Measurements from ENCODE around the gene GPR84. TPM values are rescaled to one million over a fixed set of nuclear protein-coding genes. Genes with fewer than 3 reads are reported as not detected.

Gene GPR84
- polyA plus RNA-seq, 1 of the 3 experiments (the other 2 are of a cell fraction), result 0.03 TPM

GRCh38 chr12:54370171-54370730, 6.0 kb upstream of the GPR84 start:
- POLR2A ChIA-PET, result interaction anchor here (0.7 to 1.0 kb wide), 2 partner anchors 11 to 37 kb away, joined by 3 to 4 read pairs; no protein-coding TSS in a partner anchor
- no peaks in the 10 kb centered on the region for H4K20me1 ChIP-seq (ENCODE audit: insufficient read depth)
- H3K4me2 ChIP-seq, result peak overlapping the region; percentile 75; the same call in 1 of the 2 replicates
- peaks cover 5% of the 10 kb centered on the region for H3F3A ChIP-seq (replicated peaks; ENCODE audit: insufficient read depth)
- 37% methylated on average over 29 of the region's 44 CpGs for WGBS (ENCODE audit: low lambda C conversion rate)
- DNase-seq, result peak; percentile 84
- peak overlapping the region in 1 of 2 experiments; percentile 54; a peak in 2 of 4 replicates for H3K4me3 ChIP-seq (ENCODE audit: low read depth in 2 of 2, low read length in 1 of 2)
- no peak overlapping the region for H3K9ac ChIP-seq
- no peaks in the 10 kb centered on the region for H3K27me3 ChIP-seq (ENCODE audit: insufficient read depth)
- no peaks in the 10 kb centered on the region for H3K9me3 ChIP-seq
- H3K9me2 ChIP-seq, result no peaks in the 10 kb centered on the region
- H2AFZ ChIP-seq (ENCODE audit: low read depth), result no peak overlapping the region
- H3K36me3 ChIP-seq (replicated peaks in 1 of 2; ENCODE audit: control insufficient read depth in 1 of 2, insufficient read depth in 2 of 2, low read length in 1 of 2), result no peaks in the 10 kb centered on the region
- CTCF ChIA-PET, result interaction anchor here (0.6 to 3.3 kb wide), 31 partner anchors 9 to 416 kb away, joined by 3 to 69 read pairs (median 6); partner anchors contain the start of genes COPZ1, HOXC12, HOXC8 and HOXC9
- H3K27ac ChIP-seq (ENCODE audit: low read depth in 2 of 2, low read length in 1 of 2), result no peak overlapping the region
- peaks cover 11 to 37% of the 10 kb centered on the region in 2 experiments; a peak in 2 of 4 replicates for H3K4me1 ChIP-seq (ENCODE audit: control insufficient read depth in 1 of 2, insufficient read depth in 2 of 2, low read depth in 1 of 2, low read length in 1 of 2)
- no peaks in the 10 kb centered on the region for H3K79me2 ChIP-seq (ENCODE audit: insufficient read depth)
- no peak for TF ChIP-seq FOSL2 (IDR thresholded peaks at IDR 0.05; ENCODE audit: borderline replicate concordance, low read depth)
- no peak for TF ChIP-seq USF2 (IDR thresholded peaks at IDR 0.05; ENCODE audit: borderline replicate concordance, low read depth, low read length)
- peak; percentile 81 for TF ChIP-seq SMC3 (IDR thresholded peaks at IDR 0.05; ENCODE audit: low read depth, low read length)
- no peak for TF ChIP-seq IRF3 (IDR thresholded peaks at IDR 0.05; ENCODE audit: low read depth, low read length)
- no peak for TF ChIP-seq TCF12 (IDR thresholded peaks at IDR 0.05)
- no peak for TF ChIP-seq TAF1 (IDR thresholded peaks at IDR 0.05; ENCODE audit: borderline replicate concordance, low read depth, low read length)
- TF ChIP-seq ELF1 (IDR thresholded peaks at IDR 0.05), result no peak
- TF ChIP-seq RFX5 (IDR thresholded peaks at IDR 0.05; ENCODE audit: low read length), result no peak
- TF ChIP-seq TEAD4 (IDR thresholded peaks at IDR 0.05; ENCODE audit: borderline replicate concordance, insufficient read depth), result no peak
- TF ChIP-seq NFIC (IDR thresholded peaks at IDR 0.05; ENCODE audit: borderline replicate concordance), result peak; percentile 47; the same call in 1 of the 2 replicates
- TF ChIP-seq USF1 (IDR thresholded peaks at IDR 0.05; ENCODE audit: borderline replicate concordance, low read depth), result no peak
- TF ChIP-seq CHD2 (IDR thresholded peaks at IDR 0.05; ENCODE audit: low read length, partially characterized antibody), result no peak
- TF ChIP-seq RAD21 (IDR thresholded peaks at IDR 0.05; ENCODE audit: low read length), result peak; percentile 53
- TF ChIP-seq FOXJ3 (CRISPR knock-in tag; IDR thresholded peaks at IDR 0.05), result no peak
- no peak for TF ChIP-seq GATA2 (CRISPR knock-in tag; IDR thresholded peaks at IDR 0.05)
- no peak for TF ChIP-seq JUND (IDR thresholded peaks at IDR 0.05)
- 0 out of 2 replicates have a peak, but pooled peaks have one; percentile 33 for TF ChIP-seq MXI1 (IDR thresholded peaks at IDR 0.05; ENCODE audit: low read depth, low read length)
- no peak for TF ChIP-seq REST (IDR thresholded peaks at IDR 0.05; ENCODE audit: low read depth, low read length)
- TF ChIP-seq RCOR1 (IDR thresholded peaks at IDR 0.05; ENCODE audit: low read length), result no peak
- TF ChIP-seq EP300 (IDR thresholded peaks at IDR 0.05; ENCODE audit: borderline replicate concordance in 1 of 2, low read depth in 1 of 2, low read length in 1 of 2), result no peak
- TF ChIP-seq NRF1 (IDR thresholded peaks at IDR 0.05; ENCODE audit: low read depth, low read length), result no peak
- no peak for TF ChIP-seq FOXM1 (IDR thresholded peaks at IDR 0.05; ENCODE audit: low read depth)
- no peak for TF ChIP-seq POLR2AphosphoS5 (IDR thresholded peaks at IDR 0.05; ENCODE audit: low read depth, low read length)
- no peak for TF ChIP-seq RXRA (IDR thresholded peaks at IDR 0.05; ENCODE audit: borderline replicate concordance, low read depth)
- TF ChIP-seq GABPA (IDR thresholded peaks at IDR 0.05; ENCODE audit: low read depth), result no peak
- TF ChIP-seq MAX (IDR thresholded peaks at IDR 0.05; ENCODE audit: low read depth), result peak; percentile 65; the same call in 1 of the 2 replicates
- TF ChIP-seq YY1 (IDR thresholded peaks at IDR 0.05; ENCODE audit: low read depth), result no peak
